ENCODE data around the gene HACL1. TPM values are rescaled to one million over a fixed set of nuclear protein-coding genes. Genes with fewer than 3 reads are reported as not detected.

The HACL1 gene
- total RNA-seq, 3 donors from 2014 or later = 23.1 to 34.5 (median 29.6) TPM

GRCh38 chr3:15579051-15579450 is 22.3 kb downstream of the HACL1 start:
- DNase-seq = no peak
- no peak for ATAC-seq
- peaks cover 25% of the 10 kb centered on the region for H3K36me3 Mint-ChIP-seq (ENCODE audit: insufficient read depth)
- no peaks in the 10 kb centered on the region for H3K4me1 Mint-ChIP-seq (ENCODE audit: low read depth)
- H3K27me3 Mint-ChIP-seq (ENCODE audit: low read depth) = no peaks in the 10 kb centered on the region
- no peak overlapping the region for H3K4me3 Mint-ChIP-seq
- no peaks in the 10 kb centered on the region for H3K9me3 Mint-ChIP-seq

GRCh38 chr3:15578289-15578867 is 23.0 kb downstream of the HACL1 start:
- no peaks in the 10 kb centered on the region for H3K27me3 Mint-ChIP-seq (ENCODE audit: low read depth)
- H3K4me1 Mint-ChIP-seq (ENCODE audit: low read depth) = no peaks in the 10 kb centered on the region
- H3K36me3 Mint-ChIP-seq (ENCODE audit: insufficient read depth) = peaks cover 25% of the 10 kb centered on the region
- H3K4me3 Mint-ChIP-seq = no peak overlapping the region
- DNase-seq (no peak), ATAC-seq (no peak)
- no peaks in the 10 kb centered on the region for H3K9me3 Mint-ChIP-seq

DNA sequence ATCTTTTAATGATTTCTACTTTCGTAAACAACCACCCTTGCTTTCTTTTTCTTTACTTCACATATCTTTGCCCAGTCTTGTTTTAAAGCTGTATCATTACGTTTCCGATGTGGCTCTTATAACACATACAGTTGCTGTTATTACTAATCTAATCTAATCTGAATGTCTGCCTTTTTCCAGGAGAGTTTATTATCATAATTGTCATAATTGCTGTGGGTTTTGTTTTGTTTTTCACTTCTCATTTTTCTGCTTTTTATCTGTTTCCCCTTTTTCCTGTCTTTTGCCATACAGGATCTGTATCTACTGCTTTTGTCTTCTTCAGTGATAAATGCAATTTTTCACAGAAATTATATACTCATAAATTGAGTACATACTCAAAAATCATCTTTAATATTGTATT is 24.9 kb downstream of the HACL1 start:
- no peaks in the 10 kb centered on the region for H3K4me1 Mint-ChIP-seq (ENCODE audit: low read depth)
- no peaks in the 10 kb centered on the region for H3K9me3 Mint-ChIP-seq
- DNase-seq (no peak), ATAC-seq (no peak)
- no peaks in the 10 kb centered on the region for H3K27me3 Mint-ChIP-seq (ENCODE audit: low read depth)
- peaks cover 18% of the 10 kb centered on the region for H3K36me3 Mint-ChIP-seq (ENCODE audit: insufficient read depth)
- no peak overlapping the region for H3K4me3 Mint-ChIP-seq

DNA sequence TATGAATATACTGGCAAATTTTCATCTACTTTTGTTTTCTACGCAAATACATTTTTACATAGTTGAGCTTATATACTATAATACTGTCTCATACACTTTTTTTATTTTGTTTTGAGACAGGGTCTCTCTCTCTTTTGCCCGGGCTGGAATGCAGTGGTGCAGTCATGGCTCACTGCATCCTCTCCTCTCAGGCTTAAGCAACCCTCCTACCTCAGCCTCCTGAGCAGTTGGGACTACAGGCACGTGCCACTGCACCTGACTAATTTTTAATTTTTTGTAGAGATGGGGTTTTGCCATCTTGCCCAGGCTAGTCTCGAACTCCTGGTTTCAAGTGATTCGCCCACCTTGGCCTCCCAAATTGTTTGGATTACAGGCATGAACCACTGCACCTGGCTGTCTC is 25.9 kb downstream of the HACL1 start:
- ATAC-seq (no peak), DNase-seq (no peak)
- no peak overlapping the region for H3K4me3 Mint-ChIP-seq
- H3K27me3 Mint-ChIP-seq (ENCODE audit: low read depth) = no peaks in the 10 kb centered on the region
- H3K36me3 Mint-ChIP-seq (ENCODE audit: insufficient read depth) = peaks cover 22% of the 10 kb centered on the region
- H3K4me1 Mint-ChIP-seq (ENCODE audit: low read depth) = no peaks in the 10 kb centered on the region
- no peaks in the 10 kb centered on the region for H3K9me3 Mint-ChIP-seq

DNA sequence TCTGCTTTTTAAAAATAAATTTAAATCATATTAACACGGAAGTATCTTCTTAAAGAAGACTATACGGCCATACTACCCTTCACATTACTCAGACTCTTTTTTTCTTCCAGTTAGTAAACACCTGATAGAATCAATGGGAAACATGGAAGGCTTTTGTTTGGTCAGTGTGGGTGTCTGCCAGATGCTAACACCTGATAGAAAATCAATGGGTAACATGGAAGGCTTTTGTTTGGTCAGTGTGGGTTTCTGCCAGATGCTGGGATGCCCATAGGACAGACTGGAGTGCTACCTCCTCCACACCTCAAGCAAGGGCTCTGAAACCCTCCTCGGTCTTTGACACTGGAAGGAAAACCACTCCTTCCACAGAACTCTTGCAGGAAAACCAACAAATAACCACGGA is 29.2 kb downstream of the HACL1 start:
- H3K36me3 Mint-ChIP-seq (ENCODE audit: insufficient read depth) = peaks cover 29% of the 10 kb centered on the region
- no peaks in the 10 kb centered on the region for H3K27me3 Mint-ChIP-seq (ENCODE audit: low read depth)
- no peaks in the 10 kb centered on the region for H3K9me3 Mint-ChIP-seq
- no peak overlapping the region for H3K4me3 Mint-ChIP-seq
- DNase-seq (no peak), ATAC-seq (no peak)
- H3K4me1 Mint-ChIP-seq (ENCODE audit: low read depth) = no peaks in the 10 kb centered on the region

GRCh38 chr3:15563190-15563589 is 38.2 kb downstream of the HACL1 start:
- no peak for ATAC-seq
- Mint-ChIP-seq H3K9me3 (no peaks in the 10 kb centered on the region), H3K4me3 (no peak overlapping the region), H3K4me1 (ENCODE audit: low read depth) (no peaks in the 10 kb centered on the region), H3K36me3 (ENCODE audit: insufficient read depth) (peaks cover 37% of the 10 kb centered on the region), H3K27me3 (ENCODE audit: low read depth) (no peaks in the 10 kb centered on the region)
- no peak for DNase-seq

- H3K9me3 Mint-ChIP-seq = no peaks in the 10 kb centered on the region
- no peak for DNase-seq
- peaks cover 31% of the 10 kb centered on the region for H3K36me3 Mint-ChIP-seq (ENCODE audit: insufficient read depth)
- no peak overlapping the region for H3K4me3 Mint-ChIP-seq
- peaks cover 3% of the 10 kb centered on the region for H3K4me1 Mint-ChIP-seq (ENCODE audit: low read depth)
- no peak for ATAC-seq
- no peaks in the 10 kb centered on the region for H3K27me3 Mint-ChIP-seq (ENCODE audit: low read depth)
Observed at GRCh38 chr3:15562560-15562959, 38.8 kb downstream of the HACL1 start.

GRCh38 chr3:15558581-15558980 is 42.8 kb downstream of the HACL1 start:
- H3K4me3 Mint-ChIP-seq = no peak overlapping the region

DNA sequence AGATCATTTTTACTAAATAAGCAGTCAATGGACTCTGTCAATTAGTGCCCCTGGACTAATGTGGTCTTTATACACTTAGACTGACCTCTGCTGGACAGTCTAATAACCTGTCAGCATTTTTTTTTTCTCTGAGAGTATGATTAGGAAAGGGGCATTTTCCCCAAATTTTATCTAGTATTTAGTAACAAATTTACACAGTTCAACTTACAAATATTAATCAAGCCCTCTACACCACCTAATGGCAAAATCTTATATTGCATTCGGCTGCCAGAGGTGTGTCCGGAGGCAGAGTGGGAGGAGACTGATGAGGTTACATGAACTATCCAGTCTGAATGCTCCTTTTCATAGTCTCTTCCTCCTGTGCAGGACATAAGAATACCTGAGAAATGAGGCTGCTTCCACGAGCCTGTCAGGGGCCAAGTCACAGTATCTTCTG is 43.8 kb downstream of the HACL1 start:
- DNase-seq = peak; percentile 29
- Mint-ChIP-seq H3K4me1 (ENCODE audit: low read depth) (peaks cover 19% of the 10 kb centered on the region), H3K27me3 (ENCODE audit: low read depth) (no peaks in the 10 kb centered on the region), H3K36me3 (ENCODE audit: insufficient read depth) (peaks cover 12% of the 10 kb centered on the region), H3K9me3 (no peaks in the 10 kb centered on the region), H3K4me3 (no peak overlapping the region)
- ATAC-seq = peak; percentile 82 to 89

More at GRCh38 chr3:15558581-15558980, 42.8 kb downstream of the HACL1 start:
- H3K27me3 Mint-ChIP-seq (ENCODE audit: low read depth) = no peaks in the 10 kb centered on the region
- no peaks in the 10 kb centered on the region for H3K9me3 Mint-ChIP-seq
- H3K4me1 Mint-ChIP-seq (ENCODE audit: low read depth) = peaks cover 19% of the 10 kb centered on the region
- H3K36me3 Mint-ChIP-seq (ENCODE audit: insufficient read depth) = peaks cover 20% of the 10 kb centered on the region
- DNase-seq (no peak), ATAC-seq (no peak)

GRCh38 chr3:15556512-15556911 is 44.9 kb downstream of the HACL1 start:
- H3K4me3 Mint-ChIP-seq = no peak overlapping the region
- peaks cover 11% of the 10 kb centered on the region for H3K36me3 Mint-ChIP-seq (ENCODE audit: insufficient read depth)
- H3K9me3 Mint-ChIP-seq = no peaks in the 10 kb centered on the region
- DNase-seq = no peak
- no peaks in the 10 kb centered on the region for H3K27me3 Mint-ChIP-seq (ENCODE audit: low read depth)
- H3K4me1 Mint-ChIP-seq (ENCODE audit: low read depth) = peaks cover 19% of the 10 kb centered on the region
- peak; percentile 55 to 59 for ATAC-seq

- Mint-ChIP-seq H3K4me1 (ENCODE audit: low read depth) (peaks cover 19% of the 10 kb centered on the region), H3K4me3 (no peak overlapping the region), H3K9me3 (no peaks in the 10 kb centered on the region), H3K27me3 (ENCODE audit: low read depth) (no peaks in the 10 kb centered on the region), H3K36me3 (ENCODE audit: insufficient read depth) (peaks cover 12% of the 10 kb centered on the region)
- no peak for DNase-seq
- no peak for ATAC-seq
Observed at GRCh38 chr3:15553749-15554148, 47.6 kb downstream of the HACL1 start.

- peaks cover 12% of the 10 kb centered on the region for H3K36me3 Mint-ChIP-seq (ENCODE audit: insufficient read depth)
- peaks cover 11% of the 10 kb centered on the region for H3K4me1 Mint-ChIP-seq (ENCODE audit: low read depth)
- H3K27me3 Mint-ChIP-seq (ENCODE audit: low read depth) = no peaks in the 10 kb centered on the region
- H3K9me3 Mint-ChIP-seq = peaks cover 4% of the 10 kb centered on the region
- DNase-seq (no peak), ATAC-seq (no peak)
- H3K4me3 Mint-ChIP-seq = no peak overlapping the region
Observed at GRCh38 chr3:15551902-15552301, 49.5 kb downstream of the HACL1 start.

GRCh38 chr3:15549846-15550245 is 51.5 kb downstream of the HACL1 start:
- no peak for ATAC-seq
- peaks cover 12% of the 10 kb centered on the region for H3K36me3 Mint-ChIP-seq (ENCODE audit: insufficient read depth)
- H3K4me3 Mint-ChIP-seq = no peak overlapping the region
- peaks cover 1% of the 10 kb centered on the region for H3K4me1 Mint-ChIP-seq (ENCODE audit: low read depth)
- no peaks in the 10 kb centered on the region for H3K27me3 Mint-ChIP-seq (ENCODE audit: low read depth)
- peaks cover 12% of the 10 kb centered on the region for H3K9me3 Mint-ChIP-seq
- DNase-seq = no peak

- H3K27me3 Mint-ChIP-seq (ENCODE audit: low read depth) = no peaks in the 10 kb centered on the region
- H3K36me3 Mint-ChIP-seq (ENCODE audit: insufficient read depth) = peaks cover 3% of the 10 kb centered on the region
- H3K4me1 Mint-ChIP-seq (ENCODE audit: low read depth) = peaks cover 32% of the 10 kb centered on the region
- H3K9me3 Mint-ChIP-seq = peaks cover 12% of the 10 kb centered on the region
- DNase-seq (no peak), ATAC-seq (no peak)
- H3K4me3 Mint-ChIP-seq = no peak overlapping the region
Observed at GRCh38 chr3:15542614-15543013, 58.8 kb downstream of the HACL1 start.

DNA sequence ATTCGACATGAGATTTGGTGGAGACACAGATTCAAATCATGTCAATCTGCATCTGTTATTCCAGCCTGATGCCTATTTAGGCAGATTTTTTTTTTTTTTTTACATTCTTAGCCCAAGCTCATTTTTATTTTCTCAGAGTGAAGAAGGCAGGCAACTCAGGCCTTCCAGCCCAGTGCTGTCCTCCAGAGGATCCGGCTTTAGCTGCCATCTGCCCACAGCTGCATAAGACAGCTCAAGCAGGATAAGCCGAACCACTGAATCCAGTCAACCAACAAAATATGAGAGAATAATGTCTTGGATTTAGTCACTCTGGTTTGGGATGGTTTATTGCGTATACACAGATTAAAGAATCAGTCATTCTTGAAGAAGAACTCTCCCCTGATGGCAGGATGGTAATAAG is 60.0 kb downstream of the HACL1 start:
- H3K4me1 Mint-ChIP-seq (ENCODE audit: low read depth) = peaks cover 44% of the 10 kb centered on the region
- no peak for ATAC-seq
- peaks cover 3% of the 10 kb centered on the region for H3K36me3 Mint-ChIP-seq (ENCODE audit: insufficient read depth)
- no peak overlapping the region for H3K4me3 Mint-ChIP-seq
- H3K9me3 Mint-ChIP-seq = peaks cover 4% of the 10 kb centered on the region
- H3K27me3 Mint-ChIP-seq (ENCODE audit: low read depth) = no peaks in the 10 kb centered on the region
- no peak for DNase-seq

DNA sequence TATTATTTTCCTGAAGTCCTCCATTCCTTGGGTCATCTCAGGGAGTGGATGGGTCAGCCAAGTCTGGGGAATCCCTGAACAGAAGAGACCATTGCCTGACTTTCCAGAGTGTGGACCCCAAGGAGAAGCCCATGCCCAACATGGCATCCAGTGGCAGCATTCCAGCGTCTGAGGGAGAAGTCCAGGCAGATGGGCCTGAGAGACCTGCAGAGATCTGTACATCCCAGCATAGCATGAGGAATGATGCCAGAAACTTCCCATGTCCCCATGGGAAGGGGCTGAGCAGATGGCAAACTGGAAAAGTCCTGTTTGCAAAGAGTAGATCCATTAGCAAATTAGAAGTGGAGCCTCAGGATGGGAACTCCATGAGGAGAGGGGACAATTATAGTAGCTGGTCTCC is 62.3 kb downstream of the HACL1 start:
- no peak overlapping the region for H3K4me3 Mint-ChIP-seq
- no peaks in the 10 kb centered on the region for H3K27me3 Mint-ChIP-seq (ENCODE audit: low read depth)
- peaks cover 60% of the 10 kb centered on the region for H3K4me1 Mint-ChIP-seq (ENCODE audit: low read depth)
- ATAC-seq (no peak), DNase-seq (no peak)
- H3K36me3 Mint-ChIP-seq (ENCODE audit: insufficient read depth) = peaks cover 3% of the 10 kb centered on the region
- no peaks in the 10 kb centered on the region for H3K9me3 Mint-ChIP-seq
